NCI-H2029 (cell line): ENCODE measurements around the gene SURF2.

ENCODE experiments used
- DNase-seq: peaks from one replicate; lab custom pipeline; 2025; lab: John Stamatoyannopoulos, UW

The SURF2 gene

DNA sequence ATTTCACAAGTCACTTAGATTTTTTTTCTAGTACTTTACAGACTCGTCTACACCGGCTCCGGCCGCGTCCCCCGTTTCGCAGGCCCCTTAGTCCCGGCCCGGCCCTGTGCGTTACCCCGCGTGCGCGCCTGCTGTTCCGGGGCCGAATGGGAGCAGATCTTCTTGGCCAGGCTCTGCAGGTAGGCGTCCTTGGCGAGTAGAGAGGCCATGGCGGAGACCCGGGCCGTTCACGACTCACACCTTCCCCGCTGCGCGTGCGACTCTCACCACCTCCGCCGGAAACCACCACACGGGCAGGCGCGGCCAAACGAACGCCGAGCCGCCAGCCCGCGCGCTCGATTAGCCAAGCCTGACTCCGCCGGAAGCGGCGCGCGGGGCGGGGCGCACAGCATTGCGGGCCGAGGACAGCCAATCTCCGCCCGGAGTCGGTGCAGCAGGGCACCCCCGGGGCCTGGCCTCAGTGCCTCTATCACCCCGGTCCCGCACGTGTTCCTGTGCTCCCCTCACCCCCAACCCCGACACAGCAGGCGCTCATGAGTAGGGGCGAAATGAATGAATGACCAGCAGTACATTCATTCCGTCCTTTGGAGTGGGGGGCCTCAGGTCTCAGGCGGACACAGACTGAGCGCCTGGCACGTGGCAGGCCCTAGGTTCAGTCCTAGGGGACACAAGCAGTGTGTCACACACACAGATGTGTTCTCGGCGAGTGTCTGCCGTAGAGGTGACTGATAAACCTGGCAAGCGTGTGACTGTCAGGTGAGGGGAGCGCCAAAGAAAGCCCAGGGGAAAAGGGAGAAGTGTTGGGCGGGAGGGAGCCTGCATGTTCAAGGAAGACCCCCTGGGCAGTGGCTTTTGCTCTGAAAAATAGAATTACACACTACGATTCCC, 20.2 kb upstream of the SURF2 start, which contains the start of gene SURF6:
Gene SURF6 (minus strand): TSS at position 265 of the 888 bp plus-strand sequence. CDS start 56 bp downstream, at position 209.
- DNase-seq = peak; percentile 90

DNA sequence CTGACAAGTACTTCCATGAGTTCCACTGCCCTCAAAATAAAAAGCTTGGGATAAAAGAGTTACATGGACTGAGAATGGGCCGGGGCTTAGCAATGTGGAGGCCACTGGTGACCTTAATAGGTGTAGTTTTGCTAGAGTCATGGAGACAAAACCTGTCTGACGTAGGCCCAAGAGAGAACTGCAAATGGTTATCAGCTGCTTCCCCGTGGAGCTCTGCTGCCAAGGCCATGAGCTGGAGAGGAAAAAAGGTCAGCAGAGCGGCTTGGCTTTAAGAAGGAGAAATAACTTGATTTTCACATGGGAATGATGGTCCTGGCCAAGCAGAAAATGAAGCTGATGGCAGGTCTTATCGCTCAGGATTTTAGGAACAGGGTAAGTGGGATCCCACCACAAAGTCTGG, 16.7 kb upstream of the SURF2 start:
- no peak for DNase-seq

DNA sequence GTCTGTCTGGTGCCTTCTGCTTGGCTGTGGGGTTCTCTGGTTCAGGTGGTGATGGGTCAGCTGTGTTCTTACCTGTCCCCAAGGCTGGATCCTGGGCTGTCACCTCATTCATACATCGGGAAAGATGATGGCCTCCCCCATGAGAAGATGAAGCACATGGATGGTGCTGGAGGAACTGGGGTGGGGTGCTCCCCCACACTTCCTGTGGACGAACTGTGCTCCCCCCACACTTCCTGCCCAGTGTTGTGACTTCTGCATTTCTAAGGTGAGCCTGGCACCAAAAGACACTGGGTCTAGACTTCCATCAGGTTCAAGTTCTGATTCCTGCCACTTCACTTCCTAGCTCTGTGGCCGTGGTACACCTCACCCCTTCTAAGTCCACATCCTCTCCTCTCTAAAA, 16.1 kb upstream of the SURF2 start:
- DNase-seq = no peak

DNA sequence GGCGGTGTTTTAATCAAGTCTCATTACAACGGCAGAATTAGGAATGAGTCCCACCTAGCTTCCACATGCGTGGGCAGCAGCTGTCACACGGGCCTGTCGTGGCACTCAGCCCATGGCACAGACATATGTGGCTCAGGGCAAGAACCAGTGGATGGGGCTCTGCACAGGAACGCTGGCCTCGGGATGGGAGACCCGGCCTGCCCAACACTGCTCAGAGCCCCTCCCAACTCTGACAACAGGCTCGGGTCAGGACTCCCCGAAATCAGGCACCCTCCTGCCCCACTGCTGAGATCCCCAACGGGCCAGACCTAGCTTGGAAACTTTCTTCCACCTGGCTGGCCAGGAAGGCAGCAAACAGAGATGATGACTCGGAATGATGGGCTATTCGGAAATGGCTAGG, 15.4 kb upstream of the SURF2 start:
- no peak for DNase-seq

DNA sequence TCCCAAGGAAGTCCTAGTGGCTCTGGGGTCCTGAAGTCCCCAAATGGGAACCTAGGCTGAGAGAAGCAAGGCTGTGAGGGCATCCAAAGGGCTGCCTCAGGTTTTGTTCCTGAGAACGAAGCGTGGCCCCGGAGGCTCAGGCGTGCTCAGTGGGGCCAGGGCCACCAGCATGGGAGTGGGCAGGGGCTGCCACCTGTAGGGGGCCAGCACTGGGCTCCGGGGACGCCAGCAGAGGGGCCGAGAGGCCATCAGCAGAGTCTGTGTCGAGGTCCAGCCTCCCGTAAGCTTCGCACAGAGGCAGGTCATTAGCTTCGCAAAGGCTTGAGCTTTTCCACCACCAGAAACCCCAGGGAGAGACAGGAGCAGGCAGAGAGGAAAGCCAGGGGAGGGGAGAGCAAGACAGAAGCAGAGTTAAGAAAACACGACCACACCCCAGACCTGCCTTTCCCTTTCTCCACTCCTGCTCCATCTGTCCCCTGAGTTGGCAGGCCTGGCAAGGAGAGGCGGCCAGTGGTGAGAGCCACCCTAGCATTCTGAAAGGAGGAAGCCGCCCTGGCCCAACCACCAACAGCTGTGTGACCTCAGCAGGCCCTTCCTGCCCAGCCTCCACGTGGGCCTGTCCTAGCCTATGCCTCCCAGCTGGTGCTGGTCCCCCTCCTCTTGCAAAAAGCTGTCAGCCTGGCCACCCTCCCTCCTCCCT, 14.8 kb upstream of the SURF2 start:
- no peak for DNase-seq

DNA sequence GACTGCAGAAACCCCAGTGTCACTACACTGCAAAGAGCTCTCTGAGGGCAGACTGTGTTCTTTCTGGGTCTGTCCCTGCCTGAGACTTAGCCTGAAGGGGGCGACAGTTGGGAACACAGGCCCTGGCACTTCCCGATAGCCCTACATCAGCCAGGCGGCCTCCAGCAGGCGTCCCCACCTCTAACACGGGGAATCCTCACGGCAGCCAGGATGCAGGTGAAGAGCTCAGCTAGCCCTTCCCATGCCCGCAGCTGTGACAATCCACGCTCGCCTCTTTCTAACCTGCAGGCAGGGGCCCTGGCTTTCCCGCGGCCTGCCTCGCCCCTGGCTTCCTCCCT, 14.3 kb upstream of the SURF2 start:
- no peak for DNase-seq

DNA sequence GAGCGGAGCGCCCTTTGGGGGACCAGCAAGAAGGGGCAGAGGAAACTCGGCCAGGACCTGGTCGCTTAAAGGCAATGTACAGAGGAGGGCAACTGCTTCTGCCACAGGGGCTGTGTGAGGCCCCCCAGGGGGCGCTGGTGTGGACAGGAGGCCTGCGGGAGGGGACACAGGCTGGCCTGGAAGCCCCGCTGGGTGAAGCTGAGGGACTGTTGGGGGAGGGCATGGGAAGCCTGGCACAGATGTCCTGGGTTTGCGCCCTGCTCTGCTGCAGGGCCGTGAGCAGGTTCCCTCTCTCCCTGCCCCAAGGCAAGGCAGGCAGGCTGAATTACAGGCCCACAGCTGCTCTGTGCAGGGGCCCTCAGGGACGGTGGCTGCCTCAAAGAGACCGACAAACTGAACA, 13.8 kb upstream of the SURF2 start:
- no peak for DNase-seq

DNA sequence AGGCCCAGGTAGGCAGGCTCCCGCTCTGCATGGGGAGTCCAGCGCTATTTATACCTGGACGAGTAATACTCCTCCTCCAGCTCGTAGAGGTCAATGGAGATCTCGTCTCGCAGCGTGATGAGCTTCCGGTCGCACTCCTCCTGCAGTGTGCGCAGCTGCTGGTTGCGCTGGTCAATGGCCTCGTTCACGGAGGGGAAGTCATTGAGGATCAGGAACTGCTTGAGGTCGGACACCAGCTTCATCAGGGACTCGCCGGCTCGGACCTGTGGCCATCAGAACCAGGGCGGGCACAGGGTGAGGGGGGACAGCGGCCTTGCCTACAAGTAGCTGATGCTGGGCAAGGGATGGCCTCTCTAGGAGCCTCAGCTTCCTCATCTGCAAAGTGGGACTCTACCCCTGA, 12.3 kb upstream of the SURF2 start:
- DNase-seq = no peak

DNA sequence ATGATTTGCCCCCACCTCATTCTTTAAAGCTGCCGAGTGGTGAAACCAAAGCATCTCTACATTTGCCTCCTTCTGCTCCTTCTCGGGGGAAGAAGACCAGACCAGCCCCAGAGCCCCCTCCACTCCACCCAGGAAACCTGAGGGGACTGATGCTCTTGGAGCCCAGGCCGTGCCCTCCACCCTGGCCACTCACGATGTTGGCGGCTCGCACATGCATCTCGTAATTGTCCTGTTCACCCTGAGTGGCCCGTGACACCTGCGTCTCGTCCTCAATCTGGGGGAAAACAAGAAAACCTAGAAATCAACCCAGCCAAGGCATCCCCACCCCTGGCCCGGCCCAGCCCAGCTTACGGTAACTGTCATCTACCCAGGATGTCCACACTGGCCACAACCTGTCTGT, 11.4 kb upstream of the SURF2 start:
- DNase-seq = no peak

DNA sequence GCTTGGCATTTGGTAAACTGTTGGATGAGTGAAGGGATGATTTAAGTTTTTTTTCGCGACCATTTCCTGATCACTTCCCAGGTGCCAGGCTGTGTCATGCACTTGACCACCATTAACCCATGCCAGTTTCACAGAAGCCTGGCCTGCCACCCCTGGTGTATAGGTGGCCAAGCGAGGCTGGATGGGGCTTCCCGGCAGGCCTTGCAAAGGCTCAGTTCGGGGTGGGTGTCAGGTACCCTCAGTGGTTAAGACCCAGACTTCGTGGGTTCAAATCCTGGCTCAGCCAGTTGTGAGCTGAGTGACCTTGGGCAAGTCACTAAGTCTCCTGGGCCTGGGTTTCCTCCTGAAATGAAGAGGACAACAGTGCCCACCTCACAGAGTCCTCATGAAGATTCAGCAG, 10.8 kb upstream of the SURF2 start:
- DNase-seq = no peak

DNA sequence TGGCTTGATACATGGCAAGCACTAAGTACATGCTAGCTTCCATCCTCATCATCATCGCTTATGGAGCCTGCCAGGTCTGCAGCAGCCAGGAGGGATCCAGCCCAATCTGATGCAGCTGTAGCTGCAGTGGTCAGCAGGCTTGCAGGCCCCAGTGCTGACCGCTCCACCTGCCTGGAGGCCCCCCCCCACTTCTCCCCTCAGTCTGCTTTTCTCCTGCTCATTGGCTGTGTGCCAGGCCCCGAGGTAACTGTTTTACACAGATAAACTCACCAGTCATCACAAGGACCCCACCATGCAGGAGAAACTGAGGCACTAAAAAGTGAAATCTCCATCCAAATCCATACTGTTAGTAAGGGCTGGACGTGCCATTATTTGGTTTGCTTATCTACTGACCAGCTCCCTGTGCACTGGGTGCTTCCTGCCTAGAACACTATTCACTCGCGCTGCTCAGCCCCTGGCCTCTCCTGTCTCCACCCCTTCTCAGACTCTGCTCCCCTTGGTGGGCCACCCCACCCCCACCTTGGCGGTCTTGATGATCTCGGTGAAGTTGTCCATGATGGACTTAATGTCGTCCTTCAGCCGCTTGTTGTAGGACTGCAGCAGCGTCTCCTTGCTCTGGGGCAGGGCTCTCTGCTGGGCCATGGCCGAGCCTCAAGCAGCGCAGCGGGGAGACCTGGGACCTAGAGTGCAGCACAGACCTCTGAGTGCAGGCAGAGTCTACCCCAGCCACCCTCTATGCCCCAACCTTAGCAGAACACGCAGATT, 10.1 kb upstream of the SURF2 start:
- DNase-seq = no peak

DNA sequence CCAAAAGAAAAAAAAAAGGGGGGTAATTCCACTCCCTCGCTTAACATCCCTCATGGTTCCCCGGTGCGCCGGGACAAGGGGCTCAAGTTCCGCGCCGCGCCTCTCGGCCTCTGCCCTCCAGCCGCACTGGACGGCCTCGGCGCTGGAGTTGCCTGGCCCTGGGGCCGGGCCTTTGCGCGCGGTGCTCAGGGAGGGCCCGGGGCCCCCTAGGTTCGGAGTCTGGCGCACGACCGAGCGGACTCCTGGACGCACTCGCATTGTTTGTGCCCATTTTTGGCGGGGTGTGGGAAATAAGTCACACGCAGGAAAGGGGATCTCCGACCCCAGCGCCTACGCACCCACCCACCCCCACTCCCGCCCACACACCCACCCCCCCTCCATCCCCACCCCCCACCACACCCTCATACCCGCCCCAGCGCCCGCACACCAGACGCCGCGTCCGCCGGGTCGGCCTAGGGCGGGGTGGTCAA, 8.8 kb upstream of the SURF2 start:
- DNase-seq = no peak

DNA sequence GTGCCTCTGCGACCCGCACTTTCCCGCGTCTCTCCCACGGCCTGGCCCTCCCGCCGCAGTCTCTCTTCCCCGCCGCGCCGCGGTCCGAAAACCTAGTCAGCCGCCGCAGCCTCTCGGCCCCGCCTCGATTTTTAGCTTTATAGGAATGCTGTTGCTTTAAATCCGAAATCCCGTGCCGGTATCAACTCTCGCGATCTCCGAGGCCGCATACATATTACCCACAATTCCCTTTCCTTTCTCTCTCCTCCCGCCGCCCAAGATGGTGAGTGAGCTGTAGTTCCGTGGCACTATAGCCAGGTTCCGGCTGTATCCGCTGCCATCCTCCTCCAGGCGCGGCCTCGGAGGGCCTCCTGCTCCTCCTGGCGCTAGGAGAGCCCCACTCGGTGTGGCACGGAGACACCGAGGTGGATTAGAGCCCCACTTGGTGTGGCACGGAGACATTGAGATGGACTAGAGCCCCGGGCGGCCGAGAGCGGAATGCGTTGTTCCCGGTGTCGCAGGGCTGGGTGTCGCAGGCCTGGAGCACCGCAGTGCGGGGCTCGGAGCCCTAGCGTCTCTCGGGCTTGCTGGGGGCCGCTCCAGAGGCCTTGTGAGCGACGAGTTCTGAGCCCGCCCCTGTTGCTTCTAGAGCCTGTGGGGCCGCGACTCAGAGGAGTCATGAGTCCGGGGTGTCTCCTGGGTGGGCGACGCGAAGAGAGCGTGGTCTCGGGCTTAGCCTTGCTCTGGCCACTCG, 8.2 kb upstream of the SURF2 start, which contains the start of the genes MED22 and RPL7A:
Gene MED22 (minus strand): TSS at position 147 of the 733 bp plus-strand sequence. CDS start 1,469 bp downstream, outside the sequence.
Gene RPL7A (plus strand): TSS at position 234 of the 733 bp plus-strand sequence. CDS start 26 bp downstream, at position 260.
- peak; percentile 97 for DNase-seq

DNA sequence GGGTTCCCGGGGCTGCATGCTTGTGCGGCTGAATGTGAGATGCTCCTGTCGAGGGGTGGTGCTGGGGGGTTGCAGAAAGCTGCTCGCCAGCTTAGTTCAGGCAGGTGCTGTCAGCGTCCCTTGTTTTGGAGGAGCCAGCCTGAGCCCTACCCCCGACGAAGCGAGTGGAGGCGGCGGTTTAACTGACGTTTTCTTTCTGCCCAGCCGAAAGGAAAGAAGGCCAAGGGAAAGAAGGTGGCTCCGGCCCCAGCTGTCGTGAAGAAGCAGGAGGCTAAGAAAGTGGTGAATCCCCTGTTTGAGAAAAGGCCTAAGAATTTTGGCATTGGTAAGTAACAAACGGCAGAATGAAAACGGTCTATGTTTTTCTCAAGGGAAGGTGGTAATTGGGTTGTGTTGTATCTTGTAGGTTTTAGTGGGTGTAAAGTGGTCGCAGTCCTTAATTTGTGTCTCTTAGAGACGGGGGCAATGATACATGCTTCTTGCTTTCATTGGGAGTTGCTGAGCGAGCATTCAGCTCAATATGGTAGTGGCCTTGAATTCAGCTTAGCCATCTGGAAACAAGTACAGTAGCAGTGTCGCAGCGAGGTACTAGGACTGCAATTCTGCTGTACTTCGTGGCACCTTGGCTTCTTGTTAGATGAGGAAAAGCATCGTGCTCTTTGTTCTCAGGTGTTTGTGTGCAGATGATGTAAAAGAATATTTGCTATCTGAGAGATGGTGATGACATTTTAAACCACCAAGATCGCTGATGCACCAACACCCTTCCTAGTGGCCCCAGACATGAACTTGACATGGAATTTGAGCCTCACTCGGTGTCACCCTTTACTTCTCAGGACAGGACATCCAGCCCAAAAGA, 7.4 kb upstream of the SURF2 start:
- DNase-seq = no peak

DNA sequence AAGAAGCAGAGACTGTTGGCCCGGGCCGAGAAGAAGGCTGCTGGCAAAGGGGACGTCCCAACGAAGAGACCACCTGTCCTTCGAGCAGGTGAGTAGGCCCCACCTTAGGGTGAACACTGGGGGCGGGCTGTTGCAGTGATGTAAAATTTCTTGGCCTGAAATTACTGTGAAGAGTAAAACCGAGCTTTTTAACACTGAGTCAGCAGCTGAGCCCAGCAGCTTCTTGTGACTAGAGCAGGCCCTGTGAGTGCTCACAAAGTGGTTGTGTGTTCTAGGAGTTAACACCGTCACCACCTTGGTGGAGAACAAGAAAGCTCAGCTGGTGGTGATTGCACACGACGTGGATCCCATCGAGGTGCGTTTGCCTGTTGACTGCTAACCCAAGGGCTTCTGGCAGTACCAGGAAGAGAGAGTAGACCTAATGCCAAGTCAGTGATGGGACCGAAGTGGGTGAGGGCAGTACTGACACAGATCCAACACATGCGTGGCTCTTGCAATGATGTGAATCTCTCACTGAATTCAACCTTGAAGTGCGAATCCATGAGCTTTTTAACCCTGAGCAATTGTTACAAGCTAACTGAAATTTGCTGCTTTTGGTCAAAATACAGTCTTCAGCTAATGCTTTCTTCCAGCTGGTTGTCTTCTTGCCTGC, 6.3 kb upstream of the SURF2 start:
- DNase-seq = no peak

DNA sequence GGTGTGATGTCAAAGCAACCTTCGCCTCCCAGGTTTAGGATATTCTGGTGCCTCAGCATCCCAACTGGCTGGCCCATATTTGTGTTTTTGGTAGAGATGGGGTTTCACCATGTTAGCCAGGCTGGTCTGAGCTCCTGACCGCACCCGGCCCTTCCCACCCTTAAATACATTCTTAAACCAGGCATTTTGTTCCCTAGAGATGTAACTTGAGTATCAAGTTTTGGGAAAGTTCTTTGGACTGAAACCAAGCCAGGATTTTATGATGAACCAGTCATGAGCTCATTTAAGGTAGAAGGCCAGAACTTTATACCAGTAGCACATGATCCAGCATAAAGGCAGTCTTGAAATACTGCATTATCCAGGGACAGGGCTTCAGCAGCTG, 4.8 kb upstream of the SURF2 start:
- no peak for DNase-seq

DNA sequence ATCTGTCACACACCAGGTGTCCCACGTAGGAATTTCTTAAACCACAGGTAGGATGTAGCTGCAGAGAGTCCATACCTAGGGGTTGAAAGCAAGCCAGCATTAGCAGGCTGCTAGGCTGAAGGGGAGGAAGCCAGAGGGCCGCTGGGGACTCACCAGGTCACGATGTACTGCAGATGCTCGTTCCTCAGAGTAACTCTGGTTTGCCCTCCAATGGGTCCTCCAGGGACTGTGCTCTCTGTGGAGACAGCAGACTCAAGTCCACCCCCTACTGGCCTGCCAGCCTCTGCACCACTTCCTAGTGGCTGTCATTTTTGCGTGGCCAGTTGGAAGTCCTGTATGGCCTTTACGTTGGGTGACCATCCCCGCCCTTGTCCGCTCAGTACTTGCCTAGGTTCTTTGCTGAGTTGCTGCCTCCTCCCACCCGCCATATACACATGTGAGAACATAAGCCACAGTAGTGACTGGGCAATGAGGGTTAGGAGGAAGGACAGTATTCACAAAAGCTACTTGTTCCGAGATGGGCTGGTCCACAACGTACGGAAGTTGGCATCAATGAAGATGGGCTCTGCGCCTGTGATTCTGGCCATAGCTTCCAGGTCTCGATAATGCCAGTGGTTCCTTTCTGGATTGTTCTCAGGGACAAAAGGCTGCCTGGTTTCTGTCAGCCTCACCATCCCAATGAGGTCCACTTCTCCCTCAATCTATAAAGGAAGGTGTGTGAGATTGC, 4.3 kb upstream of the SURF2 start:
- DNase-seq = no peak

DNA sequence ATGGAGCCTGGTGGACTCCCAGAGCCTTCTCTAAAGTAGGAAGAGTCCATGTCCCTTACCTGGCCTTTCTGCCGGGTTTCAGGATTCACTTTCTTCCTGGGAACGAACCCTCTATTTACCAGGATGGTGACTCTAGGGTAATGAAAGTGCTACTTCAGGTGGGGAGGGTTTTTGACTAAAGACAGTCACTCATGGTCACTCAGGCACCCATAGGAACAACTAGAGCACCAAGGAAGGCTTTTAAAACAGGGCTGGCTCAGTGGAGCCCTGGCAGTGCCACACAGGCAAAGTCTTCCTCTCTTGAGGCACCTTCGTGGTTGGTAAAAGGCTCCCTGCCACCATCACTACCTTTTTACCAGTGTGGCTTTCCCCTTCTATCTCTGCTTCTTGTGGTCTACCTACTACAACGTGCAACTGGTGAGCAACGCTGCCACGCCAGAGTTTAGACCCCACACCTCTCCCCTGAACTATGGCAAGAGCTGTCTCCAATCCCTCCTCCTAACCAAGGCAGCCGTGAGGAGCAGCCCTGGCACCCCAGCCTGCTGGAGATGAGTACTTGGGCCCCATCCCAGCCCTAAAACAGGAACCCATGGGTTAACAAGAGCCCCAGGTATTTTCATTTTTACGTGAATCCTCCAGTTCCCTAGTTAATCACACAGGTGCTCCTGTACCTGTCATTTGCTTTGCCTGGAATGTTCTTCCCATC, 3.6 kb upstream of the SURF2 start:
- no peak for DNase-seq

DNA sequence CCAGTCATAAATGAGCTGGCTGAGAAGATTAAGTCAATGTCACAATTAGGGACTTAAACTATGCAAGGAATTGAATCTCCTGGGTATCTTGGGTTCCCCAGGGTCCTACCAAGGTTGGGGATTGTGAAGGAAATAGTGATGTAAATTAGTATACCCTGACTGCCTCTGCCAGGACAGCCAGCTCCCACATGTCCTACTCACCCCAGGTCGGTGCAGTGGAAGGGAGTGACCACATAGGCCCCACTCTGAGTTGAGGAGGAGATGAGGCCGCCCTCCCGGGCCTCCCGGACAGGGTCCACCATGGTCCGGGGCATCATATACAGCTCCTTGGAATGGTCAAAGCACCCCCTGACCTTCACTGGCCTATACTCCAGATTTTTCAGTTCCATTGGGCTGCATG, 2.8 kb upstream of the SURF2 start:
- no peak for DNase-seq
